Measurements from ENCODE around the gene HSPA12B. TPM values are rescaled to one million over a fixed set of nuclear protein-coding genes. Genes with fewer than 3 reads are reported as not detected.

HSPA12B gene
- total RNA-seq, 1 experiment from 2014 or later = 2.7 TPM

DNA sequence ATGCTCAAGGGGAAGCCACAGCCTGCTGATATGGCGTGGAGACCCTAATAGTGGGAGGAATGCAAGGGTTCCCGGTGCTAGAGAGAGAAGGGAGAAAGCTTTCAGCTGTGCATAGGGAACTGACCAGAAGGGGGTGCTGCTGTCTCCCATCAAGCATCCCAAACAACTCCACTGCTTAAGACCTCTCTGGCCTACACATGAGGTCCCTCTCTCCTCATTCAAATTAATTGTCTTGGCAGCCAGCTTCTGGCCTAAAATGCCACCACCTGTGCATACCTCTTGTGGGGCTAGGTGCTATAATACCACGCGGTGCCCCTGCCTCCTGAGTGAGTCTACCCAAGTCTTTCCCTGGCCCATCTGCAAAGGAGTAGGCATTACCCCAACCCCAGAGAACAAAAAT lies 20.6 kb downstream of the HSPA12B start:
- Histone ChIP-seq H3T11ph (ENCODE audit: low read length) (no peak overlapping the region), H2AK5ac (ENCODE audit: insufficient read length, low read length) (no peak overlapping the region), H3K27me3 (ENCODE audit: insufficient read depth, low read length) (peaks cover 13% of the 10 kb centered on the region), H2BK120ac (ENCODE audit: low read depth, low read length, poor library complexity, severe bottlenecking) (no peak overlapping the region), H4K5ac (ENCODE audit: insufficient read length, low read depth, low read length) (no peak overlapping the region), H2BK15ac (ENCODE audit: low read depth, low read length) (no peak overlapping the region), H2BK5ac (ENCODE audit: insufficient read length, low read length) (no peak overlapping the region), H3K9me3 (ENCODE audit: control insufficient read depth, low read depth, low read length) (no peaks in the 10 kb centered on the region), H3K56ac (ENCODE audit: insufficient read length, low read depth, low read length) (no peak overlapping the region), H3K4me1 (ENCODE audit: insufficient read depth, low read length) (peaks cover 2% of the 10 kb centered on the region; the same call in 1 of the 2 replicates), H3K79me2 (ENCODE audit: insufficient read depth, low read length) (no peaks in the 10 kb centered on the region), H4K91ac (ENCODE audit: insufficient read length, low read depth, low read length) (no peak overlapping the region), H3K23me2 (ENCODE audit: insufficient read length, low read depth, low read length, poor library complexity, severe bottlenecking) (peaks cover 19% of the 10 kb centered on the region), H2BK20ac (ENCODE audit: low read depth, low read length, poor library complexity, severe bottlenecking) (no peak overlapping the region), H2AFZ (ENCODE audit: low read length) (no peak overlapping the region), H3K4me2 (ENCODE audit: insufficient read depth, insufficient read length, low read length) (no peak overlapping the region), H3K18ac (ENCODE audit: insufficient read length, low read depth, low read length) (no peak overlapping the region), H3K4ac (ENCODE audit: low read depth, low read length) (no peak overlapping the region), H4K20me1 (ENCODE audit: control insufficient read depth, insufficient read depth, insufficient read length) (no peaks in the 10 kb centered on the region), H3K79me1 (ENCODE audit: insufficient read depth, low read depth, low read length, poor library complexity, severe bottlenecking) (no peaks in the 10 kb centered on the region), H3K27ac (ENCODE audit: insufficient read length, low read depth, low read length) (no peak overlapping the region), H3K9ac (ENCODE audit: extremely low read depth, insufficient read length, low read length) (no peak overlapping the region), H2BK12ac (ENCODE audit: insufficient read length, low read depth, low read length) (no peak overlapping the region), H3K23ac (ENCODE audit: insufficient read length, low read depth, low read length) (no peak overlapping the region), H4K8ac (replicated peaks; ENCODE audit: insufficient read length, low read depth, low read length) (no peak overlapping the region), H3K14ac (ENCODE audit: insufficient read depth, low read length) (no peak overlapping the region)
- H3K27me3 Mint-ChIP-seq (ENCODE audit: low read depth) = peaks cover 35% of the 10 kb centered on the region
- H3K9me3 Mint-ChIP-seq = no peaks in the 10 kb centered on the region
- no CpG with 5 or more reads among the region's 4 CpGs for WGBS (ENCODE audit: extremely low coverage, insufficient read length, low lambda C conversion rate)
- no peak overlapping the region for H3K4me3 Mint-ChIP-seq
- H3K27ac Mint-ChIP-seq = no peak overlapping the region
- peaks cover 7 to 14% of the 10 kb centered on the region in 2 experiments; a peak in 3 of 4 replicates for H3K4me1 Mint-ChIP-seq
- TF ChIP-seq, protein P1, sequence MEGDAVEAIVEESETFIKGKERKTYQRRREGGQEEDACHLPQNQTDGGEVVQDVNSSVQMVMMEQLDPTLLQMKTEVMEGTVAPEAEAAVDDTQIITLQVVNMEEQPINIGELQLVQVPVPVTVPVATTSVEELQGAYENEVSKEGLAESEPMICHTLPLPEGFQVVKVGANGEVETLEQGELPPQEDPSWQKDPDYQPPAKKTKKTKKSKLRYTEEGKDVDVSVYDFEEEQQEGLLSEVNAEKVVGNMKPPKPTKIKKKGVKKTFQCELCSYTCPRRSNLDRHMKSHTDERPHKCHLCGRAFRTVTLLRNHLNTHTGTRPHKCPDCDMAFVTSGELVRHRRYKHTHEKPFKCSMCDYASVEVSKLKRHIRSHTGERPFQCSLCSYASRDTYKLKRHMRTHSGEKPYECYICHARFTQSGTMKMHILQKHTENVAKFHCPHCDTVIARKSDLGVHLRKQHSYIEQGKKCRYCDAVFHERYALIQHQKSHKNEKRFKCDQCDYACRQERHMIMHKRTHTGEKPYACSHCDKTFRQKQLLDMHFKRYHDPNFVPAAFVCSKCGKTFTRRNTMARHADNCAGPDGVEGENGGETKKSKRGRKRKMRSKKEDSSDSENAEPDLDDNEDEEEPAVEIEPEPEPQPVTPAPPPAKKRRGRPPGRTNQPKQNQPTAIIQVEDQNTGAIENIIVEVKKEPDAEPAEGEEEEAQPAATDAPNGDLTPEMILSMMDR (conservative IDR thresholded peaks at IDR 0.05) = peak; percentile 81
- peak; percentile 81 for DNase-seq
- peaks cover 13 to 29% (median 24%) of the 10 kb centered on the region in 3 experiments; a peak in 6 of 7 replicates for H3K36me3 Mint-ChIP-seq (ENCODE audit: insufficient read depth in 1 of 3, low read depth in 3 of 3)

Measured in H9 (cell line).